Memory B cell (primary cell): Measurements from ENCODE around the gene CDT1.
"Not testable (repeated sequence)": the region's sequence is repeated elsewhere in the genome, so short reads cannot be mapped to it uniquely, and the experiment has no call there.

Experiments
- ATAC-seq: fragments of 150-1000 bp; cut with Tn5 transposase; 2 replicates; pipeline ENCODE4 v1.10.0; 2021; ENCODE audit warnings: low read depth, mild to moderate bottlenecking, moderate library complexity
- DNase-seq, 2 donors: peaks; one replicate each; pipeline ENCODE4 v3.0.0; 2022; ENCODE audit warnings: low spot score in 2 of 2
- H3K27ac Mint-ChIP-seq: one replicate; pipeline ENCODE4 v1.8.0; 2022; ENCODE audit warnings: mild to moderate bottlenecking, moderate library complexity, mixed read lengths
- H3K27me3 Mint-ChIP-seq: one replicate; pipeline ENCODE4 v1.8.0; 2022; ENCODE audit warnings: mixed read lengths
- H3K36me3 Mint-ChIP-seq: one replicate; pipeline ENCODE4 v1.8.0; 2022; ENCODE audit warnings: mild to moderate bottlenecking, mixed read lengths
- H3K4me1 Mint-ChIP-seq: one replicate; pipeline ENCODE4 v1.8.0; 2022; ENCODE audit warnings: mixed read lengths
- H3K4me3 Mint-ChIP-seq: one replicate; pipeline ENCODE4 v1.8.0; 2022; ENCODE audit warnings: mild to moderate bottlenecking, moderate library complexity, mixed read lengths
- H3K9me3 Mint-ChIP-seq: one replicate; pipeline ENCODE4 v1.8.0; 2022; ENCODE audit warnings: mixed read lengths

CDT1 gene

GRCh38 chr16:88819126-88819525 lies 15.5 kb downstream of the CDT1 start:
- Mint-ChIP-seq H3K36me3 (peaks cover 2% of the 10 kb centered on the region), H3K27ac (no peak overlapping the region), H3K4me1 (no peaks in the 10 kb centered on the region), H3K4me3 (no peak overlapping the region), H3K9me3 (no peaks in the 10 kb centered on the region), H3K27me3 (no peaks in the 10 kb centered on the region)
- ATAC-seq, result no peak
- DNase-seq, result no peak

DNA sequence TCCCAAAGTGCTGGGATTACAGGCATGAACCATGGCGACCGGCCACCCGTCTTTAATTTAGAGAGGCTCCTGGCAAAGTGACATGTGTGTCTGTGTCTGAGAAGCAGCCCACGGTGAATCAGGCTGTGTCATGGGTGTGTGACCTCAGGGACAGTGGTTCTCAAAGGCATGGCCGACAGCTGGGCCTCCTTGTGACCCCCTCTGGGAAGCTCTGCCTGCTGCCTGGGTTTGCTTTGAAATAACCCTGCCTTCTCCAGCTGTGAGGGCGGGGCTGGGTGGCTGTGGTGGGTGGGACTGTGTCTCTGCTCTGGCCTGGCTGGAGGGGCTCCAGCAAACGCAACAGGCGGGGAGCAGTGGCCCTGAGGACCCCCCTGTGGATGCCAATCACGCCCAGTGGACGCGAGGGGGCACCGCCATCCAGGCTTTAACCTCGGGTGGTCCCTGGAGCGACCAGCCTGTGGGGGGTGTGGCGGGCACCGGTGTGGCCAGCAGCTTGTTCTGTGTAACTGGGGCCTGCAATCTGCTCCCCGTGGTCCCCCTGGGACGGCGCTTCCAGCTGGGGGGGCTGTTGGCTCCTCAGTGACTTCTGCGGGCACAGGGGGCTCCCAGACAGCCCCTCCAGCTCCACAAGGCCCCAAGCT lies 16.9 kb downstream of the CDT1 start:
- no peak overlapping the region for H3K27ac Mint-ChIP-seq
- ATAC-seq, result no peak
- no peaks in the 10 kb centered on the region for H3K27me3 Mint-ChIP-seq
- H3K4me3 Mint-ChIP-seq, result no peak overlapping the region
- no peak for DNase-seq
- H3K36me3 Mint-ChIP-seq, result peaks cover 2% of the 10 kb centered on the region
- H3K9me3 Mint-ChIP-seq, result no peaks in the 10 kb centered on the region
- no peaks in the 10 kb centered on the region for H3K4me1 Mint-ChIP-seq

GRCh38 chr16:88821168-88821850 lies 17.7 kb downstream of the CDT1 start:
- Mint-ChIP-seq H3K27ac (no peak overlapping the region), H3K36me3 (peaks cover 4% of the 10 kb centered on the region), H3K4me1 (no peaks in the 10 kb centered on the region), H3K4me3 (no peak overlapping the region), H3K27me3 (no peaks in the 10 kb centered on the region), H3K9me3 (no peaks in the 10 kb centered on the region)
- ATAC-seq, result no peak
- no peak for DNase-seq

DNA sequence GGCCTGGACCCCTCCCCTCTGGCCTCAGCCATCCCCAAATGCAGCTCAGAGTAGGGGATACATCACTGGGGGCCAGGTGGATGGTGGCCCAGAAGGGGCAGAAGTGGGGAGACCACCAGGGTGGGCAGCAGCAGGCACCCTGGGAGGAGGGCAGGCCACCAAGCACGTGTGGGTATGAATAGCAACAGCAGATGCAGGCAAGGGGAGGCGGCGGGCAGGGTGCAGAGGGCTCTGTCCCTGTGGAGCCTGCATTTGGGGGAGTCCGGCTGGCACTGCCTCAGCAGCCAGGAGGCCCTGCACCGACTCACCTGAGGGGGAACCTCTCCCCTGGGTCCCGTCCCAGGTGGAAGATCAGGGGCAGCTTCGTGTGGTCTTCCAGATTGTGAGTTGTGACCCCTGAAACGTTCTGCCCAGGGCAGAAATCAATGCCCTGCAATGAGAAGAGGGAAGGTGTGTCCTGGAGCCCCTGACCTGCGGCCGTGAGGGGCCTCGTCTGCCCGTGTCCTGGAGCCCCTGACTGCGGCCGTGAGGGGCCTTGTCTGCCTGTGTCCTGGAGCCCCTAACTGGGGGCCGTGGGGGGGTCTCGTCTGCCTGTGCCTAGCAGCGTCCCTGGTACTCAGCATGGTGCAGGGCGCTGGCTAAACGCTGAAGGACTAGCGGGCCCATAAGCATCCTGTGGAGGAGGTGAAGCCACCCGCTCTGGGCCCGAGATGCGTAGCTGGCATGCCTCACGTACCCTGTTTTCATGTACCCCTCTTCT lies 18.9 kb downstream of the CDT1 start:
- H3K4me3 Mint-ChIP-seq, result no peak overlapping the region
- ATAC-seq (no peak), DNase-seq (no peak)
- H3K9me3 Mint-ChIP-seq, result no peaks in the 10 kb centered on the region
- H3K27me3 Mint-ChIP-seq, result no peaks in the 10 kb centered on the region
- H3K4me1 Mint-ChIP-seq, result no peaks in the 10 kb centered on the region
- peaks cover 4% of the 10 kb centered on the region for H3K36me3 Mint-ChIP-seq
- no peak overlapping the region for H3K27ac Mint-ChIP-seq

GRCh38 chr16:88823646-88824045 lies 20.1 kb downstream of the CDT1 start:
- not testable (repeated sequence) for H3K36me3 Mint-ChIP-seq, ATAC-seq, H3K27me3 Mint-ChIP-seq, H3K4me3 Mint-ChIP-seq, H3K9me3 Mint-ChIP-seq, DNase-seq, H3K27ac Mint-ChIP-seq, H3K4me1 Mint-ChIP-seq

- no peaks in the 10 kb centered on the region for H3K4me1 Mint-ChIP-seq
- no peak overlapping the region for H3K27ac Mint-ChIP-seq
- H3K9me3 Mint-ChIP-seq, result no peaks in the 10 kb centered on the region
- no peak overlapping the region for H3K4me3 Mint-ChIP-seq
- H3K36me3 Mint-ChIP-seq, result peaks cover 7% of the 10 kb centered on the region
- H3K27me3 Mint-ChIP-seq, result no peaks in the 10 kb centered on the region
- ATAC-seq, result no peak
- no peak for DNase-seq
Observed at GRCh38 chr16:88824256-88825077, 20.9 kb downstream of the CDT1 start.

DNA sequence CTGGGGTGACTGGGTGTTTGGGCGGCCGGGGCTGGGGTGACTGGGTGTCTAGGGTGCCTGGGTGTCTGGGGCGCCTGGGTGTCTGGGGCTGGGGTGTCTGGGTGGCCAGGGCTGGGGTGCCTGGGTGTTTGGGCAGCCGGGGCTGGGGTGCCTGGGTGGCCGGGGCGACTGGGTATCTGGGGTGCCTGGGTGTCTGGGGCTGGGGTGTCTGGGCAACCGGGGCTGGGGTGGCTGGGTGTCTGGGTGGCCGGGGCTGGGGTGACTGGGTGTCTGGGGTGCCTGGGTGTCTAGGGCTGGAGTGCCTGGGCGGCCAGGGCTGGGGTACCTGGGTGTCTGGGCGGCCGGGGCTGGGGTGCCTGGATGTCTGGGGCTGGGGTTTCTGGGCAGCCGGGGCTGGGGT lies 21.6 kb downstream of the CDT1 start:
- ATAC-seq, result no peak
- Mint-ChIP-seq H3K27me3 (no peaks in the 10 kb centered on the region), H3K36me3 (peaks cover 7% of the 10 kb centered on the region), H3K9me3 (no peaks in the 10 kb centered on the region), H3K4me3 (no peak overlapping the region), H3K27ac (no peak overlapping the region), H3K4me1 (no peaks in the 10 kb centered on the region)
- no peak for DNase-seq

DNA sequence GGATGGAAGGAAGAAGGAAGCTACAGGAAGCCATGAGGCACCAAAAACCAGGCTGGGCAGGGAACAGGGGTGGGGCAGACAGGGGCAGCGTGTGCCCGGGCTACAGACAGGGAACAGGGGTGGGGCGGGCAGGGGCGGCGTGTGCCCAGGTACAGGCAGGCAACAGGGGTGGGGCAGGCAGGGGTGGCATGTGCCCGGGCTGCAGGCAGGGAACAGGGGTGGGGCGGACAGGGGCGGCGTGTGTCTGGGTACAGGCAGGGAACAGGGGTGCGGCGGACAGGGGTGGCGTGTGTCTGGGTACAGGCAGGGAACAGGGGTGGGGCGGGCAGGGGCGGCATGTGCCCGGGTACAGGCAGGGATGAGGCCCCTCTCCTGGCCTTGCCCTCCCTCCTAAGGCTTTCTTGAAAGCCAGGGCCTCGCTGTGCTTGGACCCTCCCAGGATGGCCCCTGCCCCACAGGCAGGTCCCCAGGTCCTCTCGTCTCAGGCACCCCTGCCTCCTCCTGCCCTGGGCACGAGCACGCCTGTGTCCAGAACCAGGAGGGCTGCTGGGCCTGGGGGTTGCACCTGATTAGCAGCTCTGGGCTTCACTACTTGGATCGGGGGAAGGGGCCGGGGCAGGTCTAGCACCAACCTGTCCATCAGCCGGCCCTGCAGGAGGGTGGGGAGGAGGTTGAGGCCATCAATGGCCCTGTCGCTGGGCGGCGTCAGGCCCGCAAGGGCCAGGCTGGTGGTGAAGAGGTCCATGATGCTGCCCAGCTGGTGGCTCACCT lies 22.7 kb downstream of the CDT1 start:
- no peaks in the 10 kb centered on the region for H3K4me1 Mint-ChIP-seq
- peaks cover 7% of the 10 kb centered on the region for H3K36me3 Mint-ChIP-seq
- no peaks in the 10 kb centered on the region for H3K9me3 Mint-ChIP-seq
- DNase-seq (no peak), ATAC-seq (no peak)
- no peak overlapping the region for H3K27ac Mint-ChIP-seq
- H3K4me3 Mint-ChIP-seq, result no peak overlapping the region
- H3K27me3 Mint-ChIP-seq, result no peaks in the 10 kb centered on the region

GRCh38 chr16:88827727-88828126 lies 24.1 kb downstream of the CDT1 start:
- Mint-ChIP-seq H3K9me3 (no peaks in the 10 kb centered on the region), H3K27me3 (no peaks in the 10 kb centered on the region), H3K4me3 (no peak overlapping the region), H3K4me1 (no peaks in the 10 kb centered on the region), H3K36me3 (peaks cover 7% of the 10 kb centered on the region), H3K27ac (no peak overlapping the region)
- ATAC-seq, result no peak
- no peak for DNase-seq

DNA sequence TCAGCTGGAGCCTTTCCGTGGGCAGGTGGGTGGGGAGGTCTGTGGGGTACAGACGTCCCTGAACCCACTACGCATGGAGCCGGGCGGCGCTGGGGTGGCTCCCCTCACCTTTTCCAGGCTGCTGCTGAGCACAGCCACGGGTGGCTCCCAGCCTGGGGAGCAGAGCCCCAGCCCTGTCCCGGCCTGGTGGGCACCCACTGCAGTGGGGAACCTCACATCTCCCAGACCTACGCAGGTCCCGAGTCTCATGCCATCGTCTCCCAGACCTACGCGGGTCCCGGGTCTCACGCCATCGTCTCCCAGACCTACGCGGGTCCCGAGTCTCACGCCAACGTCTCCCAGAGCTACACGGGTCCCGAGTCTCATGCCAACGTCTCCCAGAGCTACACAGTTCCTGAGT lies 25.1 kb downstream of the CDT1 start:
- Mint-ChIP-seq H3K27ac (no peak overlapping the region), H3K36me3 (peaks cover 5% of the 10 kb centered on the region), H3K4me1 (no peaks in the 10 kb centered on the region), H3K27me3 (no peaks in the 10 kb centered on the region), H3K4me3 (no peak overlapping the region), H3K9me3 (no peaks in the 10 kb centered on the region)
- ATAC-seq (no peak), DNase-seq (no peak)

DNA sequence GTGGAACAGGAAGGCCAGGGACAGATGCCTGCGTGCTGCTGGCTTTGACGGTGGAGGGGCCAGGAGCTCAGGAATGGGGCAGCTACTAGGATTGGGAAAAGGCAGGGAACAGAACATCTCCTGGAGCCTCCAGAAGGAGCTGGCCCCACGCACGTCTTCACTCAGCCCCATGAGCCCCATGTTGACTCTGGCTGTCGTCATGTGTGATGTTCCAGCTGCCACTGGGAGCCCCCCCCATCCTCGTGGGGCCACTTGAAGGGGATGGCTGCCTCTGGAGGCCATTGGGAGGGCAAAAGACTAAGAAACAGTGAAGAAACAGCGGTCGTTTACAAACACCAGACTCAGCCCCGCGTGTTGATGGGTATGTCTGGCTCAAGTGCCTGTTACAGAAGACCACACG lies 26.7 kb downstream of the CDT1 start:
- peaks cover 6% of the 10 kb centered on the region for H3K36me3 Mint-ChIP-seq
- no peaks in the 10 kb centered on the region for H3K4me1 Mint-ChIP-seq
- ATAC-seq, result no peak

GRCh38 chr16:88830783-88831182 lies 27.2 kb downstream of the CDT1 start:
- ATAC-seq (no peak), DNase-seq (no peak)
- Mint-ChIP-seq H3K27me3 (no peaks in the 10 kb centered on the region), H3K9me3 (no peaks in the 10 kb centered on the region), H3K4me3 (no peak overlapping the region), H3K36me3 (peaks cover 6% of the 10 kb centered on the region), H3K27ac (no peak overlapping the region), H3K4me1 (no peaks in the 10 kb centered on the region)

More for the DNA sequence above, 26.7 kb downstream of the CDT1 start:
- no peak overlapping the region for H3K27ac Mint-ChIP-seq
- no peak overlapping the region for H3K4me3 Mint-ChIP-seq
- no peaks in the 10 kb centered on the region for H3K27me3 Mint-ChIP-seq
- H3K9me3 Mint-ChIP-seq, result no peaks in the 10 kb centered on the region
- no peak for DNase-seq

GRCh38 chr16:88831838-88832237 lies 28.2 kb downstream of the CDT1 start:
- Mint-ChIP-seq H3K4me1 (no peaks in the 10 kb centered on the region), H3K27ac (no peak overlapping the region), H3K9me3 (no peaks in the 10 kb centered on the region), H3K36me3 (peaks cover 4% of the 10 kb centered on the region), H3K4me3 (no peak overlapping the region), H3K27me3 (no peaks in the 10 kb centered on the region)
- DNase-seq, result no peak
- ATAC-seq, result no peak
